HTERT RPE-1 (cell line): ENCODE measurements around the gene PPA2.
"Not testable (repeated sequence)": the region's sequence is repeated elsewhere in the genome, so short reads cannot be mapped to it uniquely, and the experiment has no call there.

ENCODE experiments used
- in situ Hi-C: fragments of 300-500 bp; cut with MboI; formaldehyde crosslinking; loops from 4 replicates; pipeline ENCODE4 v1.14.3; 2020; ENCODE audit warnings: low sequenced_read_pairs

The PPA2 gene

DNA sequence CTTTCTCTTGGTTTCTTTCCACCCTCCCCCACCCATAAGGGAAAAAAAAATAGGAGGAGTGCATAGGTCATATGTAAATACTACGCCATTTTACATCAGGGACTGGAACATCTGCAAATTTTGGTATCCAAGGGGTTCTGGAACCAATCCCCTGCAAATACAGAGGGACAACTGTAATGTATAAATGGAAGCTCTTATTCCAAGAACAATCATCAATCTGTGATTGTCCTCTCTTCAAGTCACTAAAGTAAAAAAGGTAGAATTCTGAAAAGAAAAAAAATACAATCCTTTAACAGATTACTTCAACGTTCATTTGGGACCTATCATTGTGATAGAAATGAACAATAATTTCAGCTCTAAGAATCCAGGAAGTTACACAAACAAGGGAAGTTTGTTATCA is 13.6 kb downstream of the PPA2 start:
- in situ Hi-C loops = no loop called here

DNA sequence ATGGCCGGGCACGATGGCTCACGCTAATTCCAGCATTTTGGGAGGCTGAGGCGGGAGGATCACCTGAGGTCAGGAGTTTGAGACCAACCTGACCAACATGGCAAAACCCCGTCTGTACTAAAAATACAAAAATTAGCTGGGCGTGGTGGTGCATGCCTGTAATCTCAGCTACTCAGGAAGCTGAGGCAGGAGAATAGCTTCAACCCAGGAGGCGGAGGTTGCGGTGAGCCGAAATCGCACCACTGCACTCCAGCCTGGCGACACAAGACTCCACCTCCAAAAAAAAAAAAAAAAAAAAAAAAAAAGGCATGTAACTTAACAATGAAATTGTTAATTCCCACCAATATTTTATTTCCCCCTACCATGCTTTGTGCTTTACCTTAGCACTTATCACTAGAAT is 15.3 kb downstream of the PPA2 start:
- in situ Hi-C loops = not testable (repeated sequence)

DNA sequence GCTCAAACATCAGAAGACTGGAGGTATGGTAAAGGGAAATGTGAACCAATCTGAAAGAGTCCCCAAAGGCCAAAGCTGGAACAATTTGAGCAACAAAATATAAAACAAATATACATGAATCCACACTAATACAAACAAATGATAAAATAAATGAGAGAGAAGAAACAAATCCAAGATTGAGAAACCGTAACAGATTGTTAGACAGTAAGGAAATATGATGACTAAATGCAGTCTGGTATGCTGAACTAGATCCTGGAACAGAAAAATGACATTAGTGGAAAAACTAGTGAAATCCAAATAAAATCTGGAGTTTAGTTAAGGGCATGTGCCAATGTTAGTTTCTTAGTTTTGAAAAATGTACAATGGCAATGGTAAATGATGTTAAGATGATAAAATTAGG is 15.9 kb downstream of the PPA2 start:
- in situ Hi-C loops = no loop called here

DNA sequence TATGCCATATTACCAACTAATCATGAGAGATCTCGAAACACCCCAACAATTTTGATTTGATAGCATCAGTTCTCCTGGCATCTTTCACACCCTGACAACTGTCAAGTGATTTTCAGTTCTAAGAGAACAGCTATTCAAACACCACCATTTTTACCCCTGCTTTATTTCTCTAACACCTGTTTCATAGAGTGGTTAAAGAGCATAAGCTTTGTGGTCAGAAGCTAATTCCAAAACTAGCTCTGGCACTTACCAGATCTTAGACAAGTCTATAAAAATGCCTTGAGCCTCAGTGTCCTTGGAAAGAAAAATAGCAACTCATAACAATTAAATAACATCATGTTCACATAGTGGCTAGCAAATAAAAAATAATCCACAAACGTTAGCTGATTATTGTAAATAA is 17.9 kb downstream of the PPA2 start:
- in situ Hi-C loops = no loop called here

DNA sequence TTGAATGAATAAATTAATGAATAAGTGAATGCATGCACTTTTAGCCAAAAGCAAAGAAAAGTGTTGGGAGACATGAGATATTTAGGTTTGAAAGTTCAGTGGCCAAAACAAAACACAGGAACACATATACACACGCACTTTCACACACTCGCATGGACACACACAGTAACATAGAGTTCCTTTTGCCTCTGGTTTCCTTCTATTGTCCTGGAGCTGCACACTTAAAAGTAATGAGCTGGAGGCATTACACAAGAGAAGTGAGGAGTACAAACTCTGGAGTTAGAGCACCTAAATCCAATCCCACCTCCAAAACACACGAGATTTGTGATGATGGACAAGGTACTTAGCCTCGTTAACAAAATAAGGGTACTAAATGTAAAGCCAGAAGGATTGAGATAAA is 18.7 kb downstream of the PPA2 start:
- in situ Hi-C loops = no loop called here

DNA sequence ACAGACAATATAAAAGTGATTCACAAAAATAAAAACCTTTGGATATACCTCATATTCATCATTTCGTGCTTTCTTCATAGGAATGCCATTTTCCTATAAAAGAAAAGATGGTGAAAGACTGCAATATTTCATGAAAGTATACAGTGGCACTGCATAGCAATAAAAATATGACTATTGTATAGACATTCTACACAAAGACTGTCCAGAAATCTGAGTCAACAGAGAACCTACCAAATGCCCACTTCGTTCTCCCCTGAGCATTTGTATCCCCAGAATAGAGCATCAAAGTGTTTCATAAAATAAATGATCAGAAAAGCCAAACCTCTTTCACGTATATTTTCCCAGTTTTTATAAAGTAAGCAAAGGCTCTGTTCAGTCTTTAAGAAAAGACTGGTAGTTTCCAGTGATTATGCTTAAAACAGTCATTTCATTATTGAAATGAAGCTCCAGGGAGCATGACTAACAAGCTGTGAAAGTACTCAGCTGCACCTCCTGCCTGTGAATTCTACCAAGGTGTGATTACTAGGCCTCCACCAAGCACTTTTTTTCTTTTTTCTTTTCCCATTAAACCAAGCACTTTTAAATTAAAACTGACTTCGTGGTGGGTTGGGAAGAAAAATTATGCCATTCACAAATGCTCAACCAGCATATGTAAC is 20.2 kb downstream of the PPA2 start:
- in situ Hi-C loops = no loop called here

DNA sequence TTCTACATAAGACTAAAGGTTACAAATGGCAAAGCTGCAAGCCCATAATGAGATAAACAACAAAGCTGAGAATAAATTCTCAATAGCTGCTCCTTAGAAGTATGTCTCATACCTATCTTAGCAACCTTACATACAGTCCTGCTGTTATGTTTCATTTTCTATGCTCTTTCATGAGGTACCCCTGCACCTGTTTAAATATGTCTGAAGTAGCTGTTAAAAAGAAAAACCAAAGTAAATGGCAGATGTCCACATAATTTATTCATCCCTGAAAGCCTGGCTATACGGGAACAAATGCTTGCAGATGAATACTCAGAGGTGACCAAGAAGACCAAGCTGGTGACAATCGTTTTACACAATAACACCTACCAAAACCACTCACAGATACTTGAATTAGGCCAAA is 22.5 kb downstream of the PPA2 start:
- in situ Hi-C loops = no loop called here

DNA sequence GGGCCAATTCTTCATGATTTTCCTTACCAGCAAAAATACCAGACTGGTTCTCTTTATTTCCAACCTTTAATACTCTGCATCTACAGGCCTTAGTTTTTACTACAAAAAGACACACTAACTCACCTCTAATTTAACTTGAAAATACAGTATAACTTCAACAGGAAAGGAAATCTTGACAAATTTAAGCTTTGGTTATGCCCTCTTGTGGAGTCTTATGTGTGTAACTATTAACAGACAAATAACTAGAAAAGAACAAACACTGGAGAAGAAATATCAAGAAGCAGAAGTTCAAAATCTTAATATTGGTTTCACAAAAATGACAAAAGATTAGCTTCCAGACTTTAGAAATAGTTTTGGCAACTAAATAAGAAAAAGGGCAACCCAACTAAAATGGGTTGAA is 33.0 kb downstream of the PPA2 start:
- in situ Hi-C loops = no loop called here

DNA sequence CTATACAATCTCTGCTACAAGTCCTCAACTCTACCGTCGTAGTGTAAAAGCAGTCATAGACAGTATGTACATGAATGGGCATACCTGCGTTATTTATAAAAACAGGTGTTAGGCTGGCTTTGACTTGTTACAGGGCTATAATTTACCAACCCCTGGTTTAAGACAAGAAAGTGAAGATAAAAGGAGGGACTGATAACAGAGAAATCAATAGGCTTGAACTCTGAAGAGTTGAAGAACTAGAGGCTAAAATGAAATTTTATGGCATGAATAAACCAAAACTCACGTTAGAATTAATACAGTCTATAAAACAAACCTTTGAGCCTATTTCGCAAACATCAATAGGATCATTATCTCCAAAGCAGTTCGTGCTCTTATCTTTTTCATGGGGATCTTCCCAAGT is 36.2 kb downstream of the PPA2 start:
- in situ Hi-C loops = no loop called here

DNA sequence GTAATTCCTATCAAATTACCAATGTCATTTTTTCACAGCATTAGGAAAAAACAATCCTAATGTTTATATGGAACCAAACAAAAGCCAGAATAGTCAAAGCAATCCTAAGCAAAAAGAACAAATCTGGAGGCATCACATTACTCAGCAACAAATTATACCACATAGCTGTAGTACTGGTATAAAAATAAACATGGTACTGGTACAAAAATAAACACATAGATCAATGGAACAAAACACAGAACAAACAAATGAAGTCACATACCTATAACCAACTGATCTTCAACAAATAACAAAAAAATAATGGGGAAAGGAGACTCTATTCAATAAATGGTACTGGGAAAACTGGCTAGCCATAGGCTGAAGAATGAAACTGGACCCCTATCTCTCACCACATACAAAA is 37.4 kb downstream of the PPA2 start:
- in situ Hi-C loops = no loop called here

DNA sequence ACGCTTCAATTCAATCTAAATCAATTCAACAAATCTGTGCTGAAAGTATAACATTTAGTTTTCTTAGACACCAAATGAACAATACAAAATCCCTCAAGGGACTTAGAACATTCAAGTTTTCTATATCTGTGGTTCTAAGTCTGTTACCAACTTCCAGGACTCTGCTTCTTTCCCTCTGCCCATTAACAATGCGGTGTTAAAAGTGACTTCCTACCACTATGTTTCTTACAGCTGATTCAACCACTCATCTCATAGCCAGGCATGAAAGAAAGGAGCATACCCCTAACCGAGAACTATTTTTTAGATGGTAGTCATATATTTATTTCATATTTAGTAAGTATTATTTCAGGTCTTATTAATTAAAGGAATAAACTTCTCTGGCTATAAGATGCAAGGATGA is 38.9 kb downstream of the PPA2 start:
- in situ Hi-C loops = no loop called here

DNA sequence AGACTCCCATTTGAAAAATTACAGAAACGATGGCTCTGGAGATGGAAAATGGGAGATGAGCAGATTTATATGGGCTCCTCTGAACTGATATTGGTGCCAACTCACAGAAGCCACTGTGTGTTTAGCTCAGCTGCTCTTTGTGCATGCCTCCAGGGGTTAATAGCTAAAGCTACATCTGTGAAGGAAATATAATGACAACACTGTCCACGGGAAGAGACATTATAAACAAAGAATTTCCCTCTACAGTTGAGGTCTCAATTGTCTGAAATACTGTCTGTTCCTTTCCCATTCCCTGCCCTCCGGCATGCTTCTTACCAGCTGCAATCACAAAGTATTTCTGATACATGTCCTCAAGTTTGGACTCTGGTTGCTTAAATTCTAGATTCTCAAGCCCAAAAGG is 40.4 kb downstream of the PPA2 start:
- in situ Hi-C loops = no loop called here

DNA sequence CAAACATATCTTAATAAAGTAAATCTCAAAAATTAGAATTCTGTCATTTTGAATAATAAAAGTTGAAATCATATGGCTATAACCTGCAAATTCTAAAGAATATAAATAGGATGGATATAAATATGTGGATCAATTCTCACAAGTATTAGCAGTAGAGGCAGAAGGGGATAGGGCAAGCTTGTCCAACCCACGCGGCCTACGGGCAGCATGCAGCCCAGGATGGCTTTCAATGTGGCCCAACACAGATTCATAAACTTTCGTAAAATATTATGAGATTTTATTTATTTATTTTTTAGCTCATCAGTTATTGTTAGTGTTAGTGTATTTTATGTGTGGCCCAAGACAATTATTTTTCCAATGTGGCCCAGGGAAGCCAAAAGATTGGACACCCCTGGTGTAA is 41.4 kb downstream of the PPA2 start:
- in situ Hi-C loops = no loop called here

DNA sequence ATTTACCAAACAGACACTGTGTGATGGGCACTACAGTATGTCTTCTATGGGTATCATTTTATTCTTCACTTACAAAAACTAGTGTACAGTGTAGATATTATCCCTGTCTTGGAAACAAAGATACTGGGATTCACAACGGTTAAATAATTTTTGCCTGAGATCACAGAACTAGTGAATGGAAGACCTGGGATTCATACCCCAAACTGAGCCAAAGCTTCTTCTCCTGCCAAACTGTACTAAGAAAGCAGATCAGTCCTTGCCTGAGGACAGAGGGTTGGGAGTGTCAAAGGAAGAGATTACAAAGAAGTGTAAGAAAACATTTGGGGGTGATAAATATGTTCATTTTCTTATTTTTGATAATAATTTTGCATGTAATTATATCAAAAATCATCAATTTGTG is 43.1 kb downstream of the PPA2 start:
- in situ Hi-C loops = no loop called here

DNA sequence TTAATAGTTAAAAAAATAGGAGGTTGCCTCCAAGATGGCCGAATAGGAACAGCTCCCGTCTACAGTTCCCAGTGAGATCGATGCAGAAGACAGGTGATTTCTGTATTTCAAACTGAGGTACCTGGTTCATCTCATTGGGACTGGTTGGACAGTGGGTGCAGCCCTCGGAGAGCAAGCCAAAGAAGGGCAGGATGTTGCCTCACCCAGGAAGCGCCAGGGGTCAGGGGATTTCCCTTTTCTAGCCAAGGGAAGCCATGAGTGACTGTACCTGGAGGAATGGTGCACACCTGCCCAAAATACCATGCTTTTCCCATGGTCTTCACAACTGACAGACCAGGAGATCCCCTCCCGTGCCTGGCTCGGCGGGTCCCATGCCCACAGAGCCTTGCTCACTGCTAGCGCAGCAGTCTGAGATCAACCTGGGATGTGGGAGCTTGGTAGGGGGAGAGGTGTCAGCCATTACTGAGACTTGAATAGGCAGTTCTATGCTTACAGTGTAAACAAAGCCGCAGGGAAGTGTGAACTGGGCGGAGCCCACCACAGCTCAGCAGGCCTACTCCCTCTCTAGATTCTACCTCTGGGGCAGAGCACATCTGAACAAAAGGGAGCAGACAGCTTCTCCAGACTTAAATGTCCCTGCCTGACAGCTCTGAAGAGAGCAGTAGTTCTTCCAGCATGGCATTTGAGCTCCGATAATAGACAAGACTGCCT is 47.5 kb downstream of the PPA2 start:
- in situ Hi-C loops = no loop called here

DNA sequence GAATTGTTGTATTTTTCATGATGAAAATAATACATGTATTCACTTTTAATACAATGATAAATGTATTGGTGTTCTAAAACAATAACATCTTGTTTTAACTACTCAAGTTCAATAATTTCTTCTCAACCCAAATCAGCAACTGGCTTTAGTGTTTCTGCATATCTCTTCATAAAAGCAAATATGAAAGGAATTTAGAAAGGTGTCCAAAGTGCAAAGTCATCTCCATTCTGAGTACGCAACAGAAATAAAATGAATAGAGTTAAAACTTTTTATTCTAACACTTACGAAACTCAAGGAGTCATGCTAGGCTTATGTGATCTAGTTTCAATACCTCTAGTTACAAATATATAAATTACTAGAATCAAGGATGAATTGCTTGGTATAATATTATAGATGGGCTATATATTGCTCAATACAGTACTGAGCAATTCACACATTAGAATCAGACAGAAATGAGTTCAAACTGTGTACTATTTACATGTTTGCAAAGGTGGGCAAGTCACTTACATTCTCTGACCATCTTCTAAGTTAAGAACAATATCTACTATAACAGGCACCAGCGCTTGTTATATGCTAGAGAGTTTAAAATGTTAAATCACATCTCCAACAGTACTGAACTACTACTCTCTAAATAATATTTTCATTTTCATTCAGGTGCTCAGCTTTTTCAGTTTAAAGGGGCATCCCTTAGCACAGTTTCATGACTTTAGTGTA is 51.5 kb downstream of the PPA2 start:
- in situ Hi-C loops = no loop called here

DNA sequence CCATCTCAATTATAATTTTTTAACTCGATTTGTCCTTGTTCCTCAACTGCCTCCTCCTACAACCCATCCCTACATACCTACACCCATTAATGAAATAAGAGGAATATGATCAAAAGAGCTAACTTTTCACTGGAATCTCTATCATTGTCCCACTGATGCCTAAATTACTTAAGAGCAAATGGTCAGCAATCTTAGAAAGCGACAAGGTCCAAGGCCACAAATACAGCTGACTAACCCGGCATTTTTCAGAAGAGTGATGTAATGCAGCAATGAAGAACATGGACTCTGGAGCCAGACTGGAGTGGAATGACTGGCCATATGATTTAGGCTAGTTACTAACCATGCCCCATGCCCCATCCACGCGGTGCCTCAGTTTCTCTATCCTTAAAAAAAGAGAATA is 56.2 kb downstream of the PPA2 start:
- in situ Hi-C loops = no loop called here

DNA sequence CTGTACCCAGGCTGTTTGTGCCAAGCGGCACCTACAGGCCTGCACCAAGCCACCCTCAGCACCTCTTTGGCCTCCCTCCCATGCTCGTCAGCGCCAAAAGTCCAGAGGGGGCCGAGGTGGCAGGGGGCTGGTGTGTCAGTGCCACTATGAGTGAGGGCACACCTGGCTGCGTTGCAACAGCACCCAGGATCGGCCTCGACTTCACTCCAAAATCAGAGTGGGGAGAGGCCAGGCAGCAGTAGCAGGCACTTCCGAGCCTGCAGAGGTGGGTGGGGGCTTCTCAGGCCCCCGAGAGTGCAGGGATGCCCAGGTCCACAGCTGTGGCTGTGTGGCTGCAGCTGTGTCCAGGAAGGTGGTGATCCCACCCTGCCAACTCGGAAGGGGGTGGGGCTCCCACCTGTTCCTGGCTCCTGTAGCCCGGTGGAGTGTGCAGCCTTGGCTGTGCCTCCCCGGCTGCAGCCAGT is 58.5 kb downstream of the PPA2 start:
- in situ Hi-C loops = no loop called here

DNA sequence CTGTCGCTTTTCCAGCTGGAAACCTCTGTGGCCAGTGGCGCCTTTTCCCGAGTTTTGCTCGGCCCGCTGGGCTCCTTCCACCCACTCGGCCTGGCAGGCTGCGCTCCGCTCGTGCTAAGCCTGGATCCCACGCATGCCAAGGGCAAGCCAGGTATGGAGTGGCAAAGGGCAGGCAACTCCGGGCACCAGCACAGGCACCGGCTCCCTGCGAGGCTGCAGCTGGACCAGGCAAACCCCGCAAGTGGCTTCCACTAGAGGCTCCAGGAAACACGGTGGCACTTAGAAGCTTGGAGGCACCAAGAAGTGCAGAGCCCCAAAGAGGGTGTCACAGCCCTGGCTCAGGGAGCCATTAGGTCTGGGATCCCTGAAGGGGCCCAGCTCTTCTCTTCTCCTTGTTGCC is 59.5 kb downstream of the PPA2 start:
- in situ Hi-C loops = no loop called here

DNA sequence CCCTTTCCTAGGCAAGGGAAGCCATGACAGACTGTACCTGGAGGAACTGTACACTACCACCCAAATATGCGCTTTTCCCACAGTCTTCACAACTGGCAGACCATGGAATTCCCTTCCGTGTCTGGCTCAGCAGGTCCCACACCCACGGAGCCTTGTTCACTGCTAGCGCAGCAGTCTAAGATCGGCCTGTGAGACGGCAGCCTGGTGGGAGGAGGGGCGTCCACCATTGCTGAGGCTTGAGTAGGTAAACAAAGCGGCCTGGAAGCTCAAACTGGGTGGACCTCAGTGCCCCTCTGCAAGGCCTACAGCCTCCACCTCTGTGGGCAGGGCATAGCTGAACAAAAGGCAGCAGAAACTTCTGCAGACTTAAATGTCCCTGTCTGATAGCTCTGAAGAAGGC is 64.7 kb downstream of the PPA2 start:
- in situ Hi-C loops = not testable (repeated sequence)

DNA sequence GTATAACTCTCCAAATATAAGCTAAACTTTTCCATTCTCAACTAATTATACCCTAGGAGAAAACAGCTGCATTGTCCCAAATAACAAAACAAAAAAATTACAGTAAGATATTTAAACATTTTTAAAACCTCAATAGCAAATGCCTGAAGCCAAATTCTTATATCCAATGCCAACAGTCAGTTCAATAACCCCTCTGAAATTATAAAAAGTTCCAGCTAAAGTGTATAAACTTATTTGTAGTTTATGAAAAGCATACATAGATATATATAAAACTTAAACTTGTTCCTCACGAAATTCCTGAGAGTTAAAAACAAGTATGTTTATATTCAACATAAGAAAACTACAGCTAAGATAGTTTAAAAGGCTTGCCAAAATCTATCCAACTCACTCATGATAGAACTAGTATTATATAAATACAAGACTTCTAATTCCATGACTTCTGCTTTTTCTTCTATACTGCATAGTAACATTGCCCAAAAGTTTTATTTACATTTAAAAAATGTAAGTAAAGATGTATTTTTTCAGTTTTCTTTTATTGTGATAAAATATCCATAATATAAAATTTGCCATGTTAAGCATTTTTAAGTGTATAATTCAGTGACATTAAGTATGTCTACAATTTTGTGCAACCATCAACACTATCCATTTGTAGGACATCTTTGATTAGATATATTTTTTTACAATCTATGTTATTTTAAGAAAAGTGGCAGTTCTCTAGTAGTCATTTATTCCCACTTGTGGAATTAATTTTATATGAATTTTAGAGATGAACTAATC is 72.8 kb downstream of the PPA2 start:
- in situ Hi-C loops = no loop called here
